Neural progenitor cell (in vitro differentiated cells): Measurements from ENCODE around the gene NCKIPSD.

ENCODE experiments used
- EZH2 ChIP-seq: fragments of 200-600 bp; sonication (generic); IDR thresholded peaks from 2 replicates; pipeline ENCODE4 v1.6.1; 2017; ENCODE audit warnings: antibody characterized with exemption, mild to moderate bottlenecking, moderate library complexity
- EZH2phosphoT487 ChIP-seq: fragments of 200-600 bp; sonication (generic); IDR thresholded peaks from 2 replicates; pipeline ENCODE4 v1.6.1; 2017; ENCODE audit warnings: antibody characterized with exemption
- TF ChIP-seq, protein P1 (sequence below): fragments of 200-600 bp; sonication (generic); IDR thresholded peaks from 2 replicates; pipeline ENCODE4 v1.5.1; 2017; ENCODE audit warnings: antibody characterized with exemption, mild to moderate bottlenecking

DNA sequence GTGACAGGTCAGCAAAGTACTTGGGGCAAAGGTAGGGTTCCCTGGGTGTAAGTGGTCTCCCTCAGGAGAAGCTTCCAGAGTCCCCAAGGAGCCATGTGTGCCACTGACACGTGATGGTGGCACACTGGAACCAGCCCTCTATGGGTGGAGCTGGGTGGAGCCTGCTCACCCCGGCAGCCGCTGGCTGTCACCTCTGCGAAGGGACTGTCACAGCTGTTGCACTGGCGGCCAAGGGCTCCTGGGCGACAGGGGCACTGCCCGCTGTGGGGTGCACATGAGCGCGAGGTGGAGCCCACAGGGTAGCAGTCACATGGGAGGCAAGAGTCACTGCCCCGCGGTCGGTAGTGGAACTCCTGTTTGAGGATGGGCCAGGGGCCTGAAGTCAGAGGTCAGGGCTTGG lies 35.0 kb downstream of the NCKIPSD start:
- TF ChIP-seq, protein P1, sequence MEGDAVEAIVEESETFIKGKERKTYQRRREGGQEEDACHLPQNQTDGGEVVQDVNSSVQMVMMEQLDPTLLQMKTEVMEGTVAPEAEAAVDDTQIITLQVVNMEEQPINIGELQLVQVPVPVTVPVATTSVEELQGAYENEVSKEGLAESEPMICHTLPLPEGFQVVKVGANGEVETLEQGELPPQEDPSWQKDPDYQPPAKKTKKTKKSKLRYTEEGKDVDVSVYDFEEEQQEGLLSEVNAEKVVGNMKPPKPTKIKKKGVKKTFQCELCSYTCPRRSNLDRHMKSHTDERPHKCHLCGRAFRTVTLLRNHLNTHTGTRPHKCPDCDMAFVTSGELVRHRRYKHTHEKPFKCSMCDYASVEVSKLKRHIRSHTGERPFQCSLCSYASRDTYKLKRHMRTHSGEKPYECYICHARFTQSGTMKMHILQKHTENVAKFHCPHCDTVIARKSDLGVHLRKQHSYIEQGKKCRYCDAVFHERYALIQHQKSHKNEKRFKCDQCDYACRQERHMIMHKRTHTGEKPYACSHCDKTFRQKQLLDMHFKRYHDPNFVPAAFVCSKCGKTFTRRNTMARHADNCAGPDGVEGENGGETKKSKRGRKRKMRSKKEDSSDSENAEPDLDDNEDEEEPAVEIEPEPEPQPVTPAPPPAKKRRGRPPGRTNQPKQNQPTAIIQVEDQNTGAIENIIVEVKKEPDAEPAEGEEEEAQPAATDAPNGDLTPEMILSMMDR, result no peak
- no peak for TF ChIP-seq EZH2
- no peak for TF ChIP-seq EZH2phosphoT487
